Spleen (tissue), 11 donors: ENCODE data around the gene CNTD1. TPM values are rescaled to one million over a fixed set of nuclear protein-coding genes. Genes with fewer than 3 reads are reported as not detected.
A peak's percentile ranks its signal among the peaks of the same experiment; 100 is the strongest.
"Not testable (repeated sequence)": the region's sequence is repeated elsewhere in the genome, so short reads cannot be mapped to it uniquely, and the experiment has no call there.

Experiments
- DNase-seq: peaks from one replicate; pipeline ENCODE4 v3.0.0-alpha.2; 2020
- H3K27ac ChIP-seq, 8 donors: fragments of 200-600 bp; sonication (generic) in 7 of 8; 1 replicate in 4 of 8; 2 replicates in 4 of 8; pipeline versions ENCODE4 v1.5.0 to v1.8.0; 2016 to 2021; ENCODE audit warnings: inconsistent platforms in 4 of 8, mild to moderate bottlenecking in 4 of 8, moderate library complexity in 1 of 8
- H3K27me3 ChIP-seq, 7 donors: fragments of 200-600 bp; sonication (generic) in 6 of 7; replicated peaks in 1 of 7; 1 replicate in 4 of 7; 2 replicates in 3 of 7; pipeline versions ENCODE4 v1.5.0 to v1.8.0; 2016 to 2021; ENCODE audit warnings: inconsistent platforms in 3 of 7, mild to moderate bottlenecking in 1 of 7
- H3K36me3 ChIP-seq, 6 donors: fragments of 200-600 bp; sonication (generic) in 5 of 6; 1 replicate in 4 of 6; 2 replicates in 2 of 6; pipeline versions ENCODE4 v1.5.0 to v1.8.0; 2016 to 2021; ENCODE audit warnings: inconsistent platforms in 2 of 6
- H3K4me1 ChIP-seq, 6 donors: fragments of 200-600 bp; sonication (generic) in 5 of 6; 1 replicate in 3 of 6; 2 replicates in 3 of 6; pipeline versions ENCODE4 v1.5.0 to v1.8.0; 2016 to 2021; ENCODE audit warnings: inconsistent platforms in 3 of 6
- H3K4me3 ChIP-seq, 8 donors: fragments of 200-600 bp; sonication (generic) in 7 of 8; 1 replicate in 4 of 8; 2 replicates in 4 of 8; pipeline versions ENCODE4 v1.5.0 to v1.8.0; 2016 to 2021; ENCODE audit warnings: inconsistent platforms in 4 of 8, mild to moderate bottlenecking in 4 of 8, moderate library complexity in 2 of 8
- H3K9me3 ChIP-seq, 8 donors: fragments of 200-600 bp; sonication (generic) in 7 of 8; 1 replicate in 4 of 8; 2 replicates in 4 of 8; pipeline versions ENCODE4 v1.5.0 to v1.8.0; 2016 to 2021; ENCODE audit warnings: inconsistent platforms in 4 of 8
- POLR2A ChIP-seq, 3 donors: fragments of 450-650 bp; IDR thresholded peaks; one replicate each; pipeline ENCODE4 v1.5.1; 2017; ENCODE audit warnings: antibody characterized with exemption in 3 of 3, mild to moderate bottlenecking in 1 of 3
- POLR2AphosphoS5 ChIP-seq, 3 donors: sonication (generic); formaldehyde crosslinking; IDR thresholded peaks; one replicate each; pipeline ENCODE4 v1.5.1; 2017; ENCODE audit warnings: antibody characterized with exemption in 3 of 3
- WGBS, 5 donors: extraction: QIAGEN DNeasy Blood & Tissue Kit in 3 of 5; methylation state at CpG; one replicate each; pipeline versions ENCODE4 v1.1.5 to v1.1.7; 2013 to 2018; 5-methylcytosine and 5-hydroxymethylcytosine counted together
- intact Hi-C: fragments of 100-400 bp; cut with DNase I; formaldehyde crosslinking; loops from one replicate; pipeline ENCODE4 v1.15.0; 2023; ENCODE audit warnings: low total_unique reads
- polyA plus RNA-seq, 3 donors: library from polyadenylated mRNA; stranded (reverse); fragments of 200-250 nt; gene quantifications; one replicate each; pipeline ENCODE4 v1.2.1, GENCODE V29; 2013
- total RNA-seq, 7 donors: library from RNA; depleted of rRNA in 3 of 7; stranded (reverse); fragments of >200 nt in 3 of 7; fragmentation: NEBNext Ultra II Directional in 4 of 7; extraction: Animal tissue kit (Norgen Biotek cat#: 25700) in 4 of 7; gene quantifications; one replicate each; pipeline versions ENCODE4 v1.1.0 to v1.2.1, GENCODE V29; 2016 to 2021
- TF ChIP-seq, protein P1 (sequence below), 11 experiments: fragments of 200-600 bp in 7 of 11; fragments of 450-650 bp in 4 of 11; sonication (generic) in 4 of 11; IDR thresholded peaks in 8 of 11; conservative IDR thresholded peaks in 3 of 11; 1 replicate in 7 of 11; 2 replicates in 4 of 11; pipeline versions ENCODE4 v1.4.0 to v1.8.0; 2016 to 2021; ENCODE audit warnings: antibody characterized with exemption in 11 of 11, inconsistent platforms in 4 of 11, mild to moderate bottlenecking in 1 of 11
- donor health status: healthy with polysubstance abuse.
- donor health status: DM: no; HTN: no; CAD: no; lungs with moderate emphysema.
- donor health status: DM: no; HTN: no; CAD: no.
- donor health status: Bipolar disorder and iron deficiency.
- donor health status: healthy.
- donor health status: DM: no; HTN: no; CAD: no.
- donor health status: DM: yes; HTN: yes; CAD: no.

The CNTD1 gene
- total and polyA plus RNA-seq, 10 donors = 0.17 to 0.26 (median 0.24) TPM; not detected in 7

DNA sequence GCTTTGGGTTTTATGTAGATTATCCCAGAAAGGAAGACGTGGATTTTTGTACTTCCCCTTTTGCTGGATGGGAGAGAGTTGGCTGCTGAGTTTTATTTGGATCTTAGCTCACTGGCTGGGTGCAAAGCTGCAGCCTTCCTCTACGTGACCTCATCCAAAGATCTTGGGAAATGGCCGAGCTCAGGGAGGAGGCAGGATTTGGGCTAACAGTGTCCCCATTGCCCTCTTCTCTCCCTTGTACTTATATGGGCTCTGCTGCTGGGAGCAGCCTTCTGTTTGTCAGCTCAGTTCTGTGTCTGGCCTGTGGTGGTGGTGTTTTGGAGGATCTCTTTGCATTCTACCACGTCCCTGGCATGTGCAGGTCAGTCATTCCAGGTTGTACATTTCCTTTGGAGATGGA is 54.3 kb downstream of the CNTD1 start:
- Histone ChIP-seq H3K36me3 (peaks cover 0 to 4% (median 0%) of the 10 kb centered on the region in 6 donors), H3K9me3 (no peaks in the 10 kb centered on the region), H3K4me3 (peak overlapping the region in 6 of 8 donors; percentile 11 to 62 (median 14)), H3K27ac (peak overlapping the region in 3 of 8 donors; percentile 20 to 48 (median 35)), H3K4me1 (peaks cover 0 to 43% (median 17%) of the 10 kb centered on the region in 6 donors), H3K27me3 (no peaks in the 10 kb centered on the region)
- DNase-seq = no peak
- TF ChIP-seq, protein P1, sequence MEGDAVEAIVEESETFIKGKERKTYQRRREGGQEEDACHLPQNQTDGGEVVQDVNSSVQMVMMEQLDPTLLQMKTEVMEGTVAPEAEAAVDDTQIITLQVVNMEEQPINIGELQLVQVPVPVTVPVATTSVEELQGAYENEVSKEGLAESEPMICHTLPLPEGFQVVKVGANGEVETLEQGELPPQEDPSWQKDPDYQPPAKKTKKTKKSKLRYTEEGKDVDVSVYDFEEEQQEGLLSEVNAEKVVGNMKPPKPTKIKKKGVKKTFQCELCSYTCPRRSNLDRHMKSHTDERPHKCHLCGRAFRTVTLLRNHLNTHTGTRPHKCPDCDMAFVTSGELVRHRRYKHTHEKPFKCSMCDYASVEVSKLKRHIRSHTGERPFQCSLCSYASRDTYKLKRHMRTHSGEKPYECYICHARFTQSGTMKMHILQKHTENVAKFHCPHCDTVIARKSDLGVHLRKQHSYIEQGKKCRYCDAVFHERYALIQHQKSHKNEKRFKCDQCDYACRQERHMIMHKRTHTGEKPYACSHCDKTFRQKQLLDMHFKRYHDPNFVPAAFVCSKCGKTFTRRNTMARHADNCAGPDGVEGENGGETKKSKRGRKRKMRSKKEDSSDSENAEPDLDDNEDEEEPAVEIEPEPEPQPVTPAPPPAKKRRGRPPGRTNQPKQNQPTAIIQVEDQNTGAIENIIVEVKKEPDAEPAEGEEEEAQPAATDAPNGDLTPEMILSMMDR (IDR thresholded peaks at IDR 0.05 in 8 of 11, conservative IDR thresholded peaks at IDR 0.05 in 3 of 11) = no peak
- TF ChIP-seq POLR2A (IDR thresholded peaks at IDR 0.05) (no peak), POLR2AphosphoS5 (IDR thresholded peaks at IDR 0.05) (no peak)
- intact Hi-C loops = no loop called here
- WGBS, 5 donors = 55 to 67% (median 58%) methylated on average over 4 of the region's 4 CpGs

DNA sequence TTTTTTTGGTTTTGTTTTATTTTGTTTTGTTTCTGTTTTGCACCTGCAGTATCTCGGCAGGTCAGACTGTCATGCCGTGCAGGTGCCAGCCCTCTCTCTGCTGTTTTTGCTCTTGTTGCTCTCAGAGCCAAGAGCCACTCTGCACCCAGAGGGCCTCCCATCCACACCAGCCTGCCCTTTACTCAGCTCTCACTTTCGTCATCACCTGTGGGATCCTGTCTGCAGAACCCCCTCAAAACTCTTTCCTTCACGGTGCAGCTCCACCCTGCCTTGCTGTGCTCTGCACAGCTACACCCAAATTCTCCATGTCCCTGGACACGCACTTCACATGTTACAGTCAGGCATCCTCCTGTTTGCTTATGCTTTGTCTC is 54.9 kb downstream of the CNTD1 start:
- Histone ChIP-seq H3K4me1 (peaks cover 0 to 43% (median 17%) of the 10 kb centered on the region in 6 donors), H3K4me3 (peak overlapping the region in 5 of 8 donors; percentile 11 to 62 (median 13)), H3K36me3 (peaks cover 0 to 4% (median 0%) of the 10 kb centered on the region in 6 donors), H3K27me3 (no peaks in the 10 kb centered on the region), H3K9me3 (no peaks in the 10 kb centered on the region), H3K27ac (peak overlapping the region in 2 of 8 donors; percentile 3 to 27)
- DNase-seq = peak; percentile 25
- no peak for TF ChIP-seq POLR2A (IDR thresholded peaks at IDR 0.05)
- no peak for TF ChIP-seq POLR2AphosphoS5 (IDR thresholded peaks at IDR 0.05)
- TF ChIP-seq, protein P1 (IDR thresholded peaks at IDR 0.05 in 8 of 11, conservative IDR thresholded peaks at IDR 0.05 in 3 of 11) = no peak
- intact Hi-C loops = no loop called here
- WGBS, 5 donors = 51 to 74% (median 73%) methylated on average over 5 of the region's 5 CpGs

DNA sequence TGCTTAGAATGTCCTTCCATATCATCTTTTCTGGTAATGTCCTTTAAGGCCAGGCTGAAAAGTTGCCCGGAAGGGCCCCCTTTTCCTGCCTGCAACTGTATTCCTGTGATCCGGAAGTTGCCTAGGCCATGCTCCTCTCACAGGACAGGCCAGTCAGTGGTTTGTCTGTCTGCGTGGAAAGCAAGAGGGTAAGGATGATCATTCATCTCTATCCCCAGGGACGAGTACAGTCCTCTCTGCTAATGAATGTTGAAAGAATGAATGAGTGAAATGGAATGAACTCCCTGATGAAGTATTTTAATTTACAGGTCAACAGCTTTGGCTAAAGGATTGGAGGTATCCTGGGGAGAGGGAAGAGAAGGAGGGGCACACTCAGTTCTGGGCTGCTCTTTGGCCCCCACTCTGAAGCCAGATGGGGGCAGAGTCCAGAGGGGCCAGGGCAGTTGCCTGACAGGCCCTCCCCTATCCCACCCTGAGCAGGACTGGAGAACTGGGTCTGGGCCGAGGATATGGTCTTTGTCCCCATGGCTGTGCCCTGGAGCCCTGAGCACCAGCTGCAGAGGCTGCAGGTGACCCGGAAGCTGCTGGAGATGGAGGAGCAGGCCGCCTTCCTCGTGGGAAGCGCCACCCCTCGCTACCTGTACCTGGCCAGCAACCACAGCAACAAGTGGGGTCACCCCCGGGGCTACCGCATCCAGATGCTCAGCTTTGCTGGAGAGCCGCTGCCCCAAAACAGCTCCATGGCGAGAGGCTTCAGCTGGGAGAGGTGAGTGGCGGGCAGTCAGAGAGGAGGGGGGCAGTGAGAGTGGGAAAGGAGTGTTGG is 55.5 kb downstream of the CNTD1 start:
- intact Hi-C loops = no loop called here
- DNase-seq = peak; percentile 67
- Histone ChIP-seq H3K9me3 (no peaks in the 10 kb centered on the region), H3K4me1 (peaks cover 0 to 43% (median 17%) of the 10 kb centered on the region in 6 donors), H3K4me3 (peak overlapping the region in 4 of 8 donors; percentile 13 to 62 (median 17)), H3K27me3 (no peaks in the 10 kb centered on the region), H3K27ac (peak overlapping the region in 2 of 8 donors; percentile 3 to 27), H3K36me3 (peaks cover 0 to 4% (median 0%) of the 10 kb centered on the region in 6 donors)
- WGBS, 5 donors = 78 to 85% (median 84%) methylated on average over 14 to 15 of the region's 15 CpGs
- TF ChIP-seq POLR2AphosphoS5 (IDR thresholded peaks at IDR 0.05) = no peak

DNA sequence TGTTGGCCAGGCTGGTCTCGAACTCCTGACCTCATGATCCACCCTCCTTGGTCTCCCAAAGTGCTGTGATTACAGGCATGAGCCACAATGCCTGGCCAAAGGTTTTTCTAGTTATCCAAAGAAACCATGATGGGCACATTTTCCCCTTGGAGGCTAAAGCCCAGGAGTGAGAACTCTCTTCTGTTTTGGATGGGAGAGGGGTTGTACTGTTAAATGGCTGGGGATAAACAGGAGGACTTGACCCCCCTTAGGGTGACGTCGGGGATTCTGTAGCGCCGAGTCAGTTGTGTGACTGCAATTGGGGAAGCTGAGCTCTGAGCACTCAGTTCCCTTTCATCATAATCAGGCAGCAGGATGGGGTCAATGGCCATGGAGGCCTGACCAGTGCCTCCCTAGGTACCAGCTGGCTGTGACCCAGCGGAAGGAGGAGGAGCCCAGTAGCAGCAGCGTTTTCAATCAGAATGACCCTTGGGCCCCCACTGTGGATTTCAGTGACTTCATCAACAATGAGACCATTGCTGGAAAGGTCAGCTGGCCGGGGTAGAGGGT is 56.5 kb downstream of the CNTD1 start:
- peak; percentile 68 for DNase-seq
- Histone ChIP-seq H3K36me3 (peaks cover 0 to 4% (median 0%) of the 10 kb centered on the region in 6 donors), H3K27ac (no peak overlapping the region), H3K27me3 (no peaks in the 10 kb centered on the region), H3K9me3 (no peaks in the 10 kb centered on the region), H3K4me1 (peaks cover 0 to 35% (median 13%) of the 10 kb centered on the region in 6 donors), H3K4me3 (no peak overlapping the region)
- WGBS, 5 donors = 59 to 81% (median 68%) methylated on average over 7 to 8 of the region's 8 CpGs
- intact Hi-C loops = no loop called here
- TF ChIP-seq, protein P1 (IDR thresholded peaks at IDR 0.05 in 8 of 11, conservative IDR thresholded peaks at IDR 0.05 in 3 of 11) = no peak
- TF ChIP-seq POLR2AphosphoS5 (IDR thresholded peaks at IDR 0.05) (no peak), POLR2A (IDR thresholded peaks at IDR 0.05) (no peak)

DNA sequence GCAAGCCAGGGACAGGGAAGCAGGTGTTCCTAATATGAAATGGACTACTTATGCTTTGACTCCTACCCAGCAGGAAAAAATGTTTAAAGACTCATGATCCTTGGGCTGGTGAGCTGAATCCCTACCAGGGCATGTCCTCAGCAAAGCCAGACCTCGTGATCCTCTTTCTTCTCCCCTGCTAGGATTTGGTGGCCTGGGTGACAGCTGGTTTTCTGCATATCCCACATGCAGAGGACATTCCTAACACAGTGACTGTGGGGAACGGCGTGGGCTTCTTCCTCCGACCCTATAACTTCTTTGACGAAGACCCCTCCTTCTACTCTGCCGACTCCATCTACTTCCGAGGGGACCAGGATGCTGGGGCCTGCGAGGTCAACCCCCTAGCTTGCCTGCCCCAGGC is 57.4 kb downstream of the CNTD1 start:
- intact Hi-C loops, H3K9me3 ChIP-seq, H3K27me3 ChIP-seq, H3K36me3 ChIP-seq, H3K27ac ChIP-seq, H3K4me3 ChIP-seq: not testable (repeated sequence)
- 79 to 95% (median 88%) methylated on average over 5 to 8 of the region's 8 CpGs for WGBS, 5 donors
- peaks cover 0 to 26% (median 11%) of the 10 kb centered on the region in 6 donors for H3K4me1 ChIP-seq
- DNase-seq = peak; percentile 2

DNA sequence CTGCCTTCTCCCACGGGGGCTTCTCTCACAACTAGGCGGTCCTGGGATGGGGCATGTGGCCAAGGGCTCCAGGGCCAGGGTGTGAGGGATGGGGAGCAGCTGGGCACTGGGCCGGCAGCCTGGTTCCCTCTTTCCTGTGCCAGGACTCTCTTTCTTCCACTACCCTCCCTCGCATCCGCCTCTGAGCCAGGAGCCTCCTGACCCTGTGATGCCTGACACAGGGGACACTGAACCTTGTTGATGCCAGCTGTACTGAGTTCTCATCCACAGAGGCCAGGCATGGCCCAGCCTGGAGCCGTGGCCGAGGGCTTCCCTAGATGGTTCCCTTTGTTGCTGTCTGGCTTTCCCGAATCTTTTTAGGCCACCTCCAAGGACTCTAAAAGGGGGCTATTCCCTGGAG is 57.9 kb downstream of the CNTD1 start:
- intact Hi-C loops, H3K27me3 ChIP-seq, DNase-seq, H3K36me3 ChIP-seq, H3K9me3 ChIP-seq, H3K4me3 ChIP-seq, H3K27ac ChIP-seq: not testable (repeated sequence)
- H3K4me1 ChIP-seq = peaks cover 0 to 26% (median 11%) of the 10 kb centered on the region in 6 donors
- WGBS, 5 donors = 77 to 100% (median 90%) methylated on average over 6 of the region's 8 CpGs
